Keratinocyte (primary cell): ENCODE data around the gene PTCD2. TPM values are rescaled to one million over a fixed set of nuclear protein-coding genes. Genes with fewer than 3 reads are reported as not detected.

ENCODE experiments used
- DNase-seq: peaks from one replicate; pipeline ENCODE4 v3.0.0-alpha.2; 2011; ENCODE audit warnings: low read depth, missing footprints, low spot score
- FAIRE-seq: peaks from 2 replicates; lab custom pipeline; 2011; peaks lifted over from hg19 to GRCh38; lab: Jason Lieb, UNC
- H2AFZ ChIP-seq: 2 replicates; pipeline ENCODE4 v1.6.0; 2012; ENCODE audit warnings: low read length, control low read depth, inconsistent platforms; ENCODE audit not compliant: control insufficient read depth
- H3K27ac ChIP-seq: 2 replicates; pipeline ENCODE4 v1.5.1; 2011; ENCODE audit warnings: low read length; ENCODE audit not compliant: control insufficient read depth, insufficient read depth
- H3K27me3 ChIP-seq: 3 replicates; pipeline ENCODE4 v1.6.0; 2011; ENCODE audit warnings: low read length; ENCODE audit not compliant: control insufficient read depth, insufficient read depth; ENCODE audit errors: extremely low read depth
- H3K36me3 ChIP-seq, 2 experiments: 2 replicates in 1 of 2; 3 replicates in 1 of 2; pipeline ENCODE4 v1.5.1; 2011; ENCODE audit warnings: low read length in 2 of 2, mild to moderate bottlenecking in 1 of 2; ENCODE audit not compliant: control insufficient read depth in 2 of 2, insufficient read depth in 2 of 2; ENCODE audit errors: extremely low read depth in 1 of 2
- H3K4me1 ChIP-seq: 3 replicates; pipeline ENCODE4 v1.5.1; 2011; ENCODE audit warnings: low read length; ENCODE audit not compliant: control insufficient read depth, insufficient read depth; ENCODE audit errors: extremely low read depth
- H3K4me2 ChIP-seq: 3 replicates; pipeline ENCODE4 v1.6.0; 2011; ENCODE audit warnings: low read depth, low read length; ENCODE audit not compliant: control insufficient read depth, insufficient read depth; ENCODE audit errors: extremely low read depth
- H3K4me3 ChIP-seq, 3 experiments: fragments of 200-600 bp in 1 of 3; sonication (generic) in 1 of 3; 2 replicates in 2 of 3; 3 replicates in 1 of 3; pipeline ENCODE4 v1.5.1; 2011 to 2016; ENCODE audit warnings: low read length in 3 of 3, mild to moderate bottlenecking in 3 of 3, control low read depth in 2 of 3, inconsistent platforms in 1 of 3, low read depth in 1 of 3, mixed read lengths in 1 of 3, mixed run types in 1 of 3, moderate library complexity in 1 of 3; ENCODE audit not compliant: control insufficient read depth in 2 of 3, insufficient read depth in 2 of 3; ENCODE audit errors: extremely low read depth in 1 of 3
- H3K79me2 ChIP-seq: 2 replicates; pipeline ENCODE4 v1.6.0; 2012; ENCODE audit warnings: low read length; ENCODE audit not compliant: control insufficient read depth, insufficient read depth
- H3K9ac ChIP-seq: 3 replicates; pipeline ENCODE4 v1.6.0; 2011; ENCODE audit warnings: low read length; ENCODE audit not compliant: control insufficient read depth, insufficient read depth; ENCODE audit errors: extremely low read depth
- H3K9me1 ChIP-seq: 3 replicates; pipeline ENCODE4 v1.6.0; 2011; ENCODE audit warnings: low read length; ENCODE audit not compliant: control insufficient read depth, insufficient read depth; ENCODE audit errors: extremely low read depth
- H3K9me3 ChIP-seq: 2 replicates; pipeline ENCODE4 v1.5.1; 2012; ENCODE audit warnings: low read depth, low read length; ENCODE audit not compliant: control insufficient read depth
- H4K20me1 ChIP-seq: 3 replicates; pipeline ENCODE4 v1.6.0; 2011; ENCODE audit warnings: low read length; ENCODE audit not compliant: control insufficient read depth, insufficient read depth; ENCODE audit errors: extremely low read depth
- CTCF ChIP-seq, 3 experiments: IDR thresholded peaks in 1 of 3; conservative IDR thresholded peaks in 1 of 3; optimal IDR thresholded peaks in 1 of 3; 2 replicates in 2 of 3; 3 replicates in 1 of 3; pipeline versions ENCODE3 to v1.5.1; 2011; ENCODE audit warnings: low read length in 3 of 3, mild to moderate bottlenecking in 3 of 3, moderate library complexity in 2 of 3, control low read depth in 1 of 3, inconsistent platforms in 1 of 3; ENCODE audit not compliant: insufficient read depth in 2 of 3; ENCODE audit errors: extremely low read depth in 1 of 3
- EZH2 ChIP-seq: IDR thresholded peaks from one replicate; pipeline ENCODE4 v1.6.1; 2012; ENCODE audit warnings: inconsistent platforms, mild to moderate bottlenecking, low read length, moderate library complexity
- dilution Hi-C: fragments of 300-500 bp; cut with MboI; formaldehyde crosslinking; loops from one replicate; pipeline ENCODE4 v1.7.0; 2020; ENCODE audit warnings: low sequenced_read_pairs; ENCODE audit not compliant: extremely low pct_ligation_motif_present
- polyA plus RNA-seq, 5 experiments: library from polyadenylated mRNA; depleted of rRNA in 3 of 5; stranded (reverse) in 3 of 5; stranded (forward) in 1 of 5; unstranded in 1 of 5; fragments of >200 nt; gene quantifications; 1 replicate in 1 of 5; 2 replicates in 3 of 5; 3 replicates in 1 of 5; pipeline versions ENCODE4 v1.2.1 to v1.2.3, GENCODE V29; 2011 to 2012; ENCODE audit warnings: missing spikeins in 2 of 5, low read depth in 1 of 5, low replicate concordance in 1 of 5

The PTCD2 gene
- polyA plus RNA-seq, 1 donor (not counting 4 experiments of a cell fraction or from before 2014, with no cell fraction given): 13.1 TPM

GRCh38 chr5:72397836-72398235 lies 77.7 kb downstream of the PTCD2 start:
- H3K9me1 ChIP-seq: no peaks in the 10 kb centered on the region
- H3K79me2 ChIP-seq: no peaks in the 10 kb centered on the region
- FAIRE-seq: no peak
- peaks cover 11% of the 10 kb centered on the region for H3K4me1 ChIP-seq
- H3K9me3 ChIP-seq: peaks cover 9% of the 10 kb centered on the region
- H3K36me3 ChIP-seq: no peaks in the 10 kb centered on the region
- no peak overlapping the region for H2AFZ ChIP-seq
- TF ChIP-seq EZH2 (no peak), CTCF (optimal IDR thresholded peaks at IDR 0.05 in 1 of 3, IDR thresholded peaks at IDR 0.05 in 1 of 3, conservative IDR thresholded peaks at IDR 0.05 in 1 of 3; ENCODE audit: extremely low read depth in 1 of 3, insufficient read depth in 2 of 3, low read length in 3 of 3) (no peak)
- H3K27me3 ChIP-seq: no peaks in the 10 kb centered on the region
- dilution Hi-C loops: no loop called here
- H3K4me2 ChIP-seq: no peak overlapping the region
- H3K4me3 ChIP-seq: no peak overlapping the region
- no peak for DNase-seq
- H3K9ac ChIP-seq: no peak overlapping the region
- H3K27ac ChIP-seq: no peak overlapping the region
- H4K20me1 ChIP-seq: no peaks in the 10 kb centered on the region

GRCh38 chr5:72400950-72401349 lies 80.8 kb downstream of the PTCD2 start:
- H3K4me2 ChIP-seq: no peak overlapping the region
- DNase-seq (no peak), FAIRE-seq (no peak)
- peaks cover 9% of the 10 kb centered on the region for H3K9me3 ChIP-seq
- no peak overlapping the region for H3K9ac ChIP-seq
- H3K27me3 ChIP-seq: no peaks in the 10 kb centered on the region
- dilution Hi-C loops: loop anchor here (5.0 kb wide), 1 partner anchor 41 kb away; no protein-coding TSS in a partner anchor
- H2AFZ ChIP-seq: no peak overlapping the region
- no peaks in the 10 kb centered on the region for H3K9me1 ChIP-seq
- H3K27ac ChIP-seq: no peak overlapping the region
- H3K4me1 ChIP-seq: peaks cover 14% of the 10 kb centered on the region
- no peak overlapping the region for H3K4me3 ChIP-seq
- no peaks in the 10 kb centered on the region for H3K79me2 ChIP-seq
- TF ChIP-seq EZH2: no peak
- no peak for TF ChIP-seq CTCF (optimal IDR thresholded peaks at IDR 0.05 in 1 of 3, IDR thresholded peaks at IDR 0.05 in 1 of 3, conservative IDR thresholded peaks at IDR 0.05 in 1 of 3; ENCODE audit: extremely low read depth in 1 of 3, insufficient read depth in 2 of 3, low read length in 3 of 3)
- no peaks in the 10 kb centered on the region for H3K36me3 ChIP-seq
- no peaks in the 10 kb centered on the region for H4K20me1 ChIP-seq
